ENCODE results near the gene OPTC. TPM values are rescaled to one million over a fixed set of nuclear protein-coding genes. Genes with fewer than 3 reads are reported as not detected.

OPTC gene
- polyA plus RNA-seq, 3 donors from 2014 or later = not detected

- DNase-seq = no peak
- Mint-ChIP-seq H3K36me3 (no peaks in the 10 kb centered on the region), H3K27ac (no peak overlapping the region), H3K4me1 (peaks cover 0 to 2% of the 10 kb centered on the region in 2 donors), H3K9me3 (no peaks in the 10 kb centered on the region), H3K27me3 (ENCODE audit: low read depth in 3 of 3) (peaks cover 2 to 7% (median 4%) of the 10 kb centered on the region in 3 donors), H3K4me3 (no peak overlapping the region)
These were observed 25.3 kb downstream of the OPTC start for GRCh38 chr1:203519053-203519840.

GRCh38 chr1:203519896-203520295 lies 25.9 kb downstream of the OPTC start:
- Mint-ChIP-seq H3K9me3 (no peaks in the 10 kb centered on the region), H3K4me3 (no peak overlapping the region), H3K27me3 (ENCODE audit: low read depth in 3 of 3) (peaks cover 2 to 7% (median 2%) of the 10 kb centered on the region in 3 donors), H3K4me1 (peaks cover 0 to 2% of the 10 kb centered on the region in 2 donors), H3K36me3 (no peaks in the 10 kb centered on the region), H3K27ac (peak overlapping the region in 1 of 6 donors; percentile 44)
- DNase-seq = no peak

- Mint-ChIP-seq H3K9me3 (no peaks in the 10 kb centered on the region), H3K27me3 (ENCODE audit: low read depth in 3 of 3) (peaks cover under 1 to 7% (median 2%) of the 10 kb centered on the region in 3 donors), H3K4me3 (no peak overlapping the region), H3K4me1 (peaks cover 0 to under 1% of the 10 kb centered on the region in 2 donors), H3K27ac (no peak overlapping the region), H3K36me3 (no peaks in the 10 kb centered on the region)
- no peak for DNase-seq
These were observed 26.4 kb downstream of the OPTC start for GRCh38 chr1:203520315-203520714.

GRCh38 chr1:203521074-203521794 lies 27.3 kb downstream of the OPTC start:
- Mint-ChIP-seq H3K4me3 (no peak overlapping the region), H3K4me1 (no peaks in the 10 kb centered on the region), H3K9me3 (no peaks in the 10 kb centered on the region), H3K27ac (no peak overlapping the region), H3K36me3 (no peaks in the 10 kb centered on the region), H3K27me3 (ENCODE audit: low read depth in 3 of 3) (peaks cover 0 to 9% (median 0%) of the 10 kb centered on the region in 3 donors)
- DNase-seq = no peak

DNA sequence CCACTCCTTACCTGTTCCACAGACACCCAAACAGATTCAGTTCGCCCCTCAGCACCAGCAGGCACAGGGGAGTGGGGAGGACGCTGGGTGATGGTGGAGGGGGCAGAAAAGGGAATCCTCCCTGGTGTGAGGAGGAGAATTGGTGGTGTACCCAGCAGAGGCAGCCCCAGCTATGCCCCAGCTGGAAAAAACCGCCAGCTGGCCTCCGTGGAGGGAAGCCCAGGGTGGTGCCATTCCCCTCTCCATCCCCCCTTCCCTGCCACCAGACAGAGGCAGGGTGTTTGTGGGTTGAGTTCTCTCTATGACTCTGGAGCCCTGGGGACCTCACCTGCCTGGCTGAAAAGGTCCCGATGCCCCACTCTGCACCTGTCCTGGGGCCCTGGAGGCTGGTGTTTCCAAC lies 27.9 kb downstream of the OPTC start:
- Mint-ChIP-seq H3K4me1 (no peaks in the 10 kb centered on the region), H3K27me3 (ENCODE audit: low read depth in 3 of 3) (peaks cover 0 to 9% (median 0%) of the 10 kb centered on the region in 3 donors), H3K27ac (no peak overlapping the region), H3K4me3 (no peak overlapping the region), H3K9me3 (no peaks in the 10 kb centered on the region), H3K36me3 (no peaks in the 10 kb centered on the region)
- DNase-seq = no peak

DNA sequence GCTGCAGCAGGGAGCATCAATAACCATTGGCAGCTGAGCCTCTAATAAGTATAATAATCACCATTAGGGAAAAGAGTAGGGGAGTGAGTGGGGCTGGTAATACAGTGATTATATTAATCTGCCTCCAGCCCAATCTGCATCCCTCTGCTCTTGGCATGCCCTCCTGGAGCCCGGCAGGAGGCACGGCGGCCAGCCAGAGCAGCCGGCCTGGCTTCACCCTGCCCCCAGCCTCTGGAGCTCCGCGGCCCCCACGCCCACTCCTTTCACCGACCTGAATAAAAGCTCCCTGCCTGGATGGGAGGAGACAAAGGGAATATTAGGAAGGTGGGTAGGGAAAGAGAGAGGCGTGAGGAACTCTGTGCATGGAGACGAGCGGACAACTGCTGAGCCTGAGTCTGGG lies 28.3 kb downstream of the OPTC start:
- Mint-ChIP-seq H3K27me3 (ENCODE audit: low read depth in 3 of 3) (peaks cover 0 to 9% (median 2%) of the 10 kb centered on the region in 3 donors), H3K4me3 (no peak overlapping the region), H3K4me1 (no peaks in the 10 kb centered on the region), H3K36me3 (no peaks in the 10 kb centered on the region), H3K27ac (no peak overlapping the region), H3K9me3 (no peaks in the 10 kb centered on the region)
- DNase-seq = no peak

GRCh38 chr1:203523667-203524066 lies 29.7 kb downstream of the OPTC start:
- Mint-ChIP-seq H3K27ac (no peak overlapping the region), H3K4me3 (no peak overlapping the region), H3K36me3 (no peaks in the 10 kb centered on the region)

DNA sequence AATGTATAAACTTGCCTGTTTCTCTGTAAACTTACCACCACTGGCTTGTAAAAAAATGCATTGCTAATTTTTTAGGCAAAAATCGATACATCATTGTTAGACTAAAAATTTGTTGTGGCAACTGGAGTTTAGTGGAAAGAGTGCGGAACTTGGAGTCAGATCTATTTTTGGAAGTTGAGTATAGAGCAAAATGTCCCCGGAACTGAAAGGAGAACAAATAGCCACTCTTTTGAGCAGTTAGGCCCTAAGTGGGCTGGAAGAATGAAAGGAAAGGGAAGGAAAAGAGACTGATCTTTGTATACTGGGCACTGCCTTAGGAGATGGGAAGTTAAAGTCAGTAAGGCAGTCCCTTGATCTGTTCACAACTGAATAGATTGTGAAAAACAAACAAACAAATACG lies 30.2 kb downstream of the OPTC start:
- Mint-ChIP-seq H3K4me3 (no peak overlapping the region), H3K36me3 (no peaks in the 10 kb centered on the region), H3K4me1 (no peaks in the 10 kb centered on the region), H3K27me3 (ENCODE audit: low read depth in 3 of 3) (peaks cover 0 to 2% (median 2%) of the 10 kb centered on the region in 3 donors), H3K9me3 (no peaks in the 10 kb centered on the region), H3K27ac (no peak overlapping the region)
- no peak for DNase-seq

More at GRCh38 chr1:203523667-203524066, 29.7 kb downstream of the OPTC start:
- H3K9me3 Mint-ChIP-seq = no peaks in the 10 kb centered on the region
- no peak for DNase-seq
- peaks cover 0 to 4% (median 2%) of the 10 kb centered on the region in 3 donors for H3K27me3 Mint-ChIP-seq (ENCODE audit: low read depth in 3 of 3)
- H3K4me1 Mint-ChIP-seq = no peaks in the 10 kb centered on the region

GRCh38 chr1:203524824-203525223 lies 30.9 kb downstream of the OPTC start:
- Mint-ChIP-seq H3K4me3 (no peak overlapping the region), H3K9me3 (no peaks in the 10 kb centered on the region), H3K36me3 (no peaks in the 10 kb centered on the region), H3K27me3 (ENCODE audit: low read depth in 3 of 3) (peaks cover 0 to 2% (median 2%) of the 10 kb centered on the region in 3 donors), H3K27ac (no peak overlapping the region), H3K4me1 (no peaks in the 10 kb centered on the region)
- DNase-seq = no peak

DNA sequence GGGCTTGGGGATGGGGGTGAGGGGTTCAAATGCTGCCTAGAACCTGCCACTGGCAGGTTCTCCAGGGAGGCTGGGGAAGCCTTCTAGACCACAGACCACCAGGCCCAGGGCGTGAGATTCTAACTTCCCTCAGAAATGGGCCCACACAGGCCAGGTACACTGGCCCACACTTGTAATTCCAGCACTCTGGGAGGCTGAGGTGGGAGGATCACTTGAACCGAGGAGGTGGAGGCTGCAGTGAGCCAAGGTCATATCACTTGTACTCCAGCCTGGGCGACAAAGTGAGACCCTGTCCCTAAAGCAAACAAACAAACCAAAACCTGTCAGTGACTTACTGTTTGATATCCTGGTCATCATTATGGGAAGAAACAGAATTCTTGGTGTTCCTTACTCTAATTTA lies 31.7 kb downstream of the OPTC start:
- no peaks in the 10 kb centered on the region for H3K36me3 Mint-ChIP-seq
- no peaks in the 10 kb centered on the region for H3K4me1 Mint-ChIP-seq
- no peak overlapping the region for H3K4me3 Mint-ChIP-seq
- H3K9me3 Mint-ChIP-seq = no peaks in the 10 kb centered on the region
- DNase-seq = no peak
- H3K27me3 Mint-ChIP-seq (ENCODE audit: low read depth in 3 of 3) = peaks cover 0 to 2% (median 2%) of the 10 kb centered on the region in 3 donors
- H3K27ac Mint-ChIP-seq = no peak overlapping the region

DNA sequence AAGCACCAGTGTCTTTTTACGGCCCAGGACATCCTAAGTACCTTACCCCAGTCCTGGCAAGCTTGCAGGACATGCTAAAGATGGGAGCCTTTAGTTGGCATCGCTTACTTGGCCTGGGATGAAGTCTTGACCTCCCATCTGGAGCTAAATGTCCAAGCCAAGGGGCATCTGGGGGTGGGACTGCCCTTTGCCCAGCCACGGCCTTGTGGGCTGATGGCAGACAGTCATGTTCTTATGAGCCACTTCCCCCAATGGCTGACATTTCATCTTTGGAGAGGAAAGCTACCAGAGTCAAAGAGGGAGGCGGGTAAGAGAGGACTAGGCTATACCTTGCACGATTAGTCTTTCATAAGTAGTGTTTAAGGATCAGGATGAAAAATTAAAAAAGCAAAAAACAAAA lies 32.2 kb downstream of the OPTC start:
- H3K36me3 Mint-ChIP-seq = no peaks in the 10 kb centered on the region
- no peaks in the 10 kb centered on the region for H3K4me1 Mint-ChIP-seq
- H3K4me3 Mint-ChIP-seq = no peak overlapping the region
- no peak overlapping the region for H3K27ac Mint-ChIP-seq
- no peaks in the 10 kb centered on the region for H3K9me3 Mint-ChIP-seq
- peaks cover 0 to 2% (median 2%) of the 10 kb centered on the region in 3 donors for H3K27me3 Mint-ChIP-seq (ENCODE audit: low read depth in 3 of 3)
- DNase-seq = no peak

DNA sequence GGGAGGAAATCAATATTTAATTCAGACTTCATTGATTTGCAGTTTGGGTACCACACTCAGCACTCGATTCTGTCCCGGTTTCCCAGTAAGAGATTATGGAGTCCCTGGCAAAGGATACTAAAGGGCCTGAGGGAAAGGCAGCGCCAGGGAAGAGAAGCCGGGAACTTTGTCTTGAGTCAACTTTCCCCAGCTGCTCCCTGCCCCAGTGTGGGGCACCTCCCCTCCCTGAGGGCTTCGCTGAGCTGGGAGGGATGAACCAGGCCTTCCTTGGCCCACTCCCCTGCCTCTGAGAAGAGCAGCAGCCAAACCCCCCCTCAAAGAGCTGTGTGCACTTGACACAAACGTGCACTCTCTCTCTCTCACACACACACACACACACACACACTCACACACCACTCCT lies 32.6 kb downstream of the OPTC start:
- H3K9me3 Mint-ChIP-seq = no peaks in the 10 kb centered on the region
- H3K4me3 Mint-ChIP-seq = no peak overlapping the region
- H3K36me3 Mint-ChIP-seq = no peaks in the 10 kb centered on the region
- peaks cover 0 to 2% (median 2%) of the 10 kb centered on the region in 3 donors for H3K27me3 Mint-ChIP-seq (ENCODE audit: low read depth in 3 of 3)
- H3K27ac Mint-ChIP-seq = peak overlapping the region in 1 of 6 donors; percentile 43
- DNase-seq = no peak
- no peaks in the 10 kb centered on the region for H3K4me1 Mint-ChIP-seq

DNA sequence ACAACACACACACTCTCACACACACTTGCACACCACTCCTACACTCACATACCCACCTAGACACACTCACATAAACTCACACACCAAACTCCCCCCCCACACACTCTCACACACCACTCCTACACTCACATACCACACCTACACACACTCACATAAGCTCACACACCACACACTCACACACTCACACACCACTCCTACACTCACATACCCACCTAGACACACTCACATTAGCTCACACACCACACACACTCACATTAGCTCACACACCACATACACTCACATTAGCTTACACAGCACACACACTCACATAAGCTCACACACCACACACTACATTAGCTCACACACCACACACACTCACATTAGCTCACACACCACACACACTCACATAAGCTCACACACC lies 33.1 kb downstream of the OPTC start:
- peak overlapping the region in 2 of 6 donors; percentile 22 to 43 for H3K27ac Mint-ChIP-seq
- no peak for DNase-seq
- H3K9me3 Mint-ChIP-seq = no peaks in the 10 kb centered on the region
- H3K27me3 Mint-ChIP-seq (ENCODE audit: low read depth in 3 of 3) = peaks cover 0 to 2% (median 2%) of the 10 kb centered on the region in 3 donors
- no peaks in the 10 kb centered on the region for H3K4me1 Mint-ChIP-seq
- H3K4me3 Mint-ChIP-seq = no peak overlapping the region
- no peaks in the 10 kb centered on the region for H3K36me3 Mint-ChIP-seq

- H3K27me3 Mint-ChIP-seq (ENCODE audit: low read depth in 3 of 3) = peaks cover 0 to 2% (median 2%) of the 10 kb centered on the region in 3 donors
- no peak overlapping the region for H3K27ac Mint-ChIP-seq
- no peak for DNase-seq
- H3K4me3 Mint-ChIP-seq = no peak overlapping the region
- no peaks in the 10 kb centered on the region for H3K9me3 Mint-ChIP-seq
- no peaks in the 10 kb centered on the region for H3K4me1 Mint-ChIP-seq
- no peaks in the 10 kb centered on the region for H3K36me3 Mint-ChIP-seq
These were observed 34.1 kb downstream of the OPTC start for GRCh38 chr1:203528063-203528462.
